ENCODE results near the gene GSTA4. TPM values are rescaled to one million over a fixed set of nuclear protein-coding genes. Genes with fewer than 3 reads are reported as not detected.
A peak's percentile ranks its signal among the peaks of the same experiment; 100 is the strongest.

GSTA4 gene
- total and polyA plus RNA-seq, 10 donors = 8.5 to 23.3 (median 15.0) TPM

DNA sequence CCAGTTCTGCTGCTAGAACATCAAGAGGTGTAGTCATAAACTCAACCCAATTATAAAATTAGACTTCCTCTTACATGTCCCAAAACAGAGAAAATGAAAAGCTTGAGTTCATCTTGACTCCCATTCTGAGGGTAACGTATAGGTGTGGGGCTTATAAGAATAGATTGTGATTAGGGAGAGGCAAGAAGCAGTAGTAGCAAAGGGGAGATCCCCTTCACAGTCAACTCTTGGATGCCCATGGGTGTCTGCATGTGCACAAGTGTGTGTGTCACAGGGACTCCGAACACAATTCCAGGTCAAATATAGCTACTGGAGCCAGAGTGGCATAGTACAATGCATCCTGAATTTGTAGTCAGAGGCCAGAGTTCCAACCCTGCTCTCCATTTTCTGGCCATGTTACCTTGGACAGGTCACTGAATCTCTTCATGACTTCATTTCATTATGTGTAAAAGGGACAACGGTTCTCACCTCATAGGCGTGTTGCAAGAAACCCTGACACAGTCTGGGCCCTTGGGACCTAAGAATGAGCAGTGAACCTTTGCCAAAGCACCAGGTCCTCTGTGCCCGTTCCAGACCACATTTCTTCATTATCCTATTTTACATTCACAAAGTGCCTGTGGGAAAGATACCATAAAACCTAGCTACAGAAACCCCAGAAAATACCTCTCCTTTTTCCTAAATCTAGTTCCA is 11.8 kb downstream of the GSTA4 start:
- Histone ChIP-seq H3K4me1 (peaks cover 4 to 39% (median 25%) of the 10 kb centered on the region in 6 donors), H3K27ac (no peak overlapping the region), H3K36me3 (peaks cover 0 to 33% (median 0%) of the 10 kb centered on the region in 6 donors), H3K27me3 (replicated peaks in 1 of 7) (no peaks in the 10 kb centered on the region), H3K4me3 (no peak overlapping the region), H3K9me3 (no peaks in the 10 kb centered on the region)
- 66 to 81% (median 76%) methylated on average over 5 of the region's 5 CpGs for WGBS, 5 donors
- no peak for TF ChIP-seq POLR2AphosphoS5 (IDR thresholded peaks at IDR 0.05)
- TF ChIP-seq POLR2A (IDR thresholded peaks at IDR 0.05) = no peak
- TF ChIP-seq, protein P1, sequence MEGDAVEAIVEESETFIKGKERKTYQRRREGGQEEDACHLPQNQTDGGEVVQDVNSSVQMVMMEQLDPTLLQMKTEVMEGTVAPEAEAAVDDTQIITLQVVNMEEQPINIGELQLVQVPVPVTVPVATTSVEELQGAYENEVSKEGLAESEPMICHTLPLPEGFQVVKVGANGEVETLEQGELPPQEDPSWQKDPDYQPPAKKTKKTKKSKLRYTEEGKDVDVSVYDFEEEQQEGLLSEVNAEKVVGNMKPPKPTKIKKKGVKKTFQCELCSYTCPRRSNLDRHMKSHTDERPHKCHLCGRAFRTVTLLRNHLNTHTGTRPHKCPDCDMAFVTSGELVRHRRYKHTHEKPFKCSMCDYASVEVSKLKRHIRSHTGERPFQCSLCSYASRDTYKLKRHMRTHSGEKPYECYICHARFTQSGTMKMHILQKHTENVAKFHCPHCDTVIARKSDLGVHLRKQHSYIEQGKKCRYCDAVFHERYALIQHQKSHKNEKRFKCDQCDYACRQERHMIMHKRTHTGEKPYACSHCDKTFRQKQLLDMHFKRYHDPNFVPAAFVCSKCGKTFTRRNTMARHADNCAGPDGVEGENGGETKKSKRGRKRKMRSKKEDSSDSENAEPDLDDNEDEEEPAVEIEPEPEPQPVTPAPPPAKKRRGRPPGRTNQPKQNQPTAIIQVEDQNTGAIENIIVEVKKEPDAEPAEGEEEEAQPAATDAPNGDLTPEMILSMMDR (IDR thresholded peaks at IDR 0.05 in 8 of 11, conservative IDR thresholded peaks at IDR 0.05 in 3 of 11) = no peak
- no peak for DNase-seq
- intact Hi-C loops (cut with DNase I; ENCODE audit: low total_unique reads) = no loop called here

DNA sequence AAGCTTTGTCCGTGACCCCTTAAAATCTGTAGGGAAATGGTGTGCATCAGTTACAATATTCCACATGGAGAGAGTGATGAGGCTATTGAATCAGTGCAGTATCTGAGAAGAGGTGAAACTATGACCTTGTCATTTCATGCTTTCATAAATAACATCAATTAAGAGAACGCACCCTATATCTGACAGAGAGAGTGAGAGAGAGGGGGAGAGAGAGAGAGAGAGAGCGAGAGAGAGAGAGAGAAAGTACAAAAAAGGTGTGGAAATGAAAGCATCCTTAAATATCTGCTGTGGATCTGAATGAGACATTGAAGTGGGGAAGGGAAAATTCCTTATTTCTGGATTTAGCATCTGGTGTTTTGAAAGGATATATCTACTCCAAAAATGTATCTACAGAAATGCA is 12.4 kb downstream of the GSTA4 start:
- H3K4me3 ChIP-seq = no peak overlapping the region
- DNase-seq = no peak
- H3K4me1 ChIP-seq = peaks cover 4 to 39% (median 25%) of the 10 kb centered on the region in 6 donors
- H3K27me3 ChIP-seq (replicated peaks in 1 of 7) = no peaks in the 10 kb centered on the region
- WGBS, 5 donors = 89 to 94% (median 90%) methylated on average over 3 of the region's 3 CpGs
- TF ChIP-seq POLR2A (IDR thresholded peaks at IDR 0.05) (no peak), POLR2AphosphoS5 (IDR thresholded peaks at IDR 0.05) (no peak)
- TF ChIP-seq, protein P1 (IDR thresholded peaks at IDR 0.05 in 8 of 11, conservative IDR thresholded peaks at IDR 0.05 in 3 of 11) = no peak
- intact Hi-C loops (cut with DNase I; ENCODE audit: low total_unique reads) = no loop called here
- H3K27ac ChIP-seq = no peak overlapping the region
- H3K36me3 ChIP-seq = peaks cover 0 to 33% (median 0%) of the 10 kb centered on the region in 6 donors
- no peaks in the 10 kb centered on the region for H3K9me3 ChIP-seq

DNA sequence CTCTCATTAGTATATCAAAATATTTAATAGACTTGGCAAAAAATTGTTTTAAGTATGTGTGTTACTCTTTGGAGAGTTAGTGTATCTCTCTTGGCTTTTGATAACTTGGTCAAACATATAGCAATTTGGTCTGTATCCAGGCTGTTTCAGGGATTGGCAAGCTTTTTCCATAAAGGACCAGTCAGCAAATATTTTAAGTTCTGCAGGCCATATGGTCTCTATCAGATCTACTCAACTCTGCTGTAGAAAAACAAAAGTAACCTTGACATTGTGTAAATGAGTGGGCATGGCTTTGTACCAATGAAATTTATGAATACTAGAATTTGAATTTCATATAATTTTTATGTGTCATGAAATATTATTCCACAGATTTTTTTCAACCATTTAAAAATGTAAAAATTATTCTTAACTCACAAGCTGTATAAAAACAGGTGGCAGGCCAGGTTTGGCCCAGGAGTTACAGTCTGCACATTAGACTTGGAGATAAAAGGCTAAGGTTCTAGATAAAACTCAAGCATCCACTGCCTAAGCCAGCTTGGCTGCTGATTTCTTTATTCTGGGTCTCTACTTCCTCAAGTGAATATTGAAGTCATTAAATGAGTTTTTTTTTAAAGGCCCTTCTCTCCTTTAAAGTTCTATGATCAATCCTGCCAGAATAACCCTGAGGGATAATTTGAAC is 13.7 kb downstream of the GSTA4 start:
- Histone ChIP-seq H3K27ac (no peak overlapping the region), H3K27me3 (replicated peaks in 1 of 7) (no peaks in the 10 kb centered on the region), H3K4me3 (no peak overlapping the region), H3K36me3 (peaks cover 0 to 33% (median 0%) of the 10 kb centered on the region in 6 donors), H3K4me1 (peaks cover 4 to 45% (median 25%) of the 10 kb centered on the region in 6 donors), H3K9me3 (no peaks in the 10 kb centered on the region)
- no peak for DNase-seq
- no peak for TF ChIP-seq POLR2A (IDR thresholded peaks at IDR 0.05)
- TF ChIP-seq, protein P1 (IDR thresholded peaks at IDR 0.05 in 8 of 11, conservative IDR thresholded peaks at IDR 0.05 in 3 of 11) = no peak
- TF ChIP-seq POLR2AphosphoS5 (IDR thresholded peaks at IDR 0.05) = no peak
- intact Hi-C loops (cut with DNase I; ENCODE audit: low total_unique reads) = no loop called here

DNA sequence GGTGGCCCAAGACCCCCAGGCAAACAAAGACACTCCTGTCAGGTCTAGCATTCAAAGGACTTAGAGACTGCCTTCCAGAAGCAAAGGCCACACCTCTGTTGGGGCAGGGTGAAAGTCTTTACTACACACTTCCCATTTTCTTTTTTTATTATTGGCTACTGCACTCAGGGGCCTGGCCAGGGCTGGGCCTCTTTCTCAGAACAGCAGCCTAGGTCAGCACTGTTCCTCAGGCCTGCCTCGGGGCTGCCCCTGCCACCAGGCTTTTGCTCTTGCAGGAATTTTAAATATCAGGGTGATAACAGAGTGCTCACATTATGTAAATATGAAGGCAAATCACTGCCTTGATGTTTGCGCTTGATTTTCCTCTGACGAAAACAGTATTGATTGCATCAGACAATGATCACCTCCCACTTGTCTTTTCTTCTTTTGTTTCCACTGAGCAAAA is 18.5 kb downstream of the GSTA4 start:
- DNase-seq = no peak
- no peak overlapping the region for H3K4me3 ChIP-seq
- H3K4me1 ChIP-seq = peaks cover 0 to 8% (median 0%) of the 10 kb centered on the region in 6 donors
- 43 to 62% (median 57%) methylated on average over 3 of the region's 3 CpGs for WGBS, 5 donors
- no peaks in the 10 kb centered on the region for H3K9me3 ChIP-seq
- TF ChIP-seq POLR2AphosphoS5 (IDR thresholded peaks at IDR 0.05) = no peak
- no peak for TF ChIP-seq POLR2A (IDR thresholded peaks at IDR 0.05)
- TF ChIP-seq, protein P1 (IDR thresholded peaks at IDR 0.05 in 8 of 11, conservative IDR thresholded peaks at IDR 0.05 in 3 of 11) = no peak
- H3K36me3 ChIP-seq = peaks cover 0 to 2% (median 0%) of the 10 kb centered on the region in 6 donors
- H3K27me3 ChIP-seq (replicated peaks in 1 of 7) = no peaks in the 10 kb centered on the region
- intact Hi-C loops (cut with DNase I; ENCODE audit: low total_unique reads) = no loop called here
- peak overlapping the region in 1 of 8 donors; percentile 2 for H3K27ac ChIP-seq

Data from spleen (tissue), 11 donors.